ENCODE measurements around the gene UPK3A. TPM values are rescaled to one million over a fixed set of nuclear protein-coding genes. Genes with fewer than 3 reads are reported as not detected.
"Not testable (repeated sequence)": the region's sequence is repeated elsewhere in the genome, so short reads cannot be mapped to it uniquely, and the experiment has no call there.

Gene UPK3A
- total RNA-seq, 1 donor from 2014 or later = 0.87 TPM

GRCh38 chr22:45272498-45272897 is 12.3 kb upstream of the UPK3A start:
- no peaks in the 10 kb centered on the region for H3K9me3 Mint-ChIP-seq
- no peak overlapping the region for H3K27ac Mint-ChIP-seq
- H3K4me3 Mint-ChIP-seq = no peak overlapping the region
- TF ChIP-seq CTCF (IDR thresholded peaks at IDR 0.05; ENCODE audit: unreplicated experiment) = no peak
- no peaks in the 10 kb centered on the region for H3K27me3 Mint-ChIP-seq (ENCODE audit: low read depth)
- no peak for DNase-seq (ENCODE audit: low spot score in 2 of 2, unreplicated experiment in 2 of 2)
- peaks cover 24% of the 10 kb centered on the region for H3K4me1 Mint-ChIP-seq
- no peaks in the 10 kb centered on the region for H3K36me3 Mint-ChIP-seq

GRCh38 chr22:45273452-45274075 is 11.2 kb upstream of the UPK3A start:
- no peaks in the 10 kb centered on the region for H3K9me3 Mint-ChIP-seq
- TF ChIP-seq CTCF (IDR thresholded peaks at IDR 0.05; ENCODE audit: unreplicated experiment) = no peak
- H3K4me3 Mint-ChIP-seq = no peak overlapping the region
- H3K27ac Mint-ChIP-seq = no peak overlapping the region
- H3K36me3 Mint-ChIP-seq = no peaks in the 10 kb centered on the region
- no peaks in the 10 kb centered on the region for H3K27me3 Mint-ChIP-seq (ENCODE audit: low read depth)
- DNase-seq (ENCODE audit: low spot score in 2 of 2, unreplicated experiment in 2 of 2) = no peak
- peaks cover 24% of the 10 kb centered on the region for H3K4me1 Mint-ChIP-seq

GRCh38 chr22:45276507-45277105 is 8.1 kb upstream of the UPK3A start:
- H3K9me3 Mint-ChIP-seq = no peaks in the 10 kb centered on the region
- no peaks in the 10 kb centered on the region for H3K36me3 Mint-ChIP-seq
- H3K4me3 Mint-ChIP-seq = no peak overlapping the region
- peaks cover 17% of the 10 kb centered on the region for H3K4me1 Mint-ChIP-seq
- H3K27ac Mint-ChIP-seq = no peak overlapping the region
- DNase-seq (ENCODE audit: low spot score in 2 of 2, unreplicated experiment in 2 of 2) = no peak
- TF ChIP-seq CTCF (IDR thresholded peaks at IDR 0.05; ENCODE audit: unreplicated experiment) = no peak
- H3K27me3 Mint-ChIP-seq (ENCODE audit: low read depth) = peaks cover 2% of the 10 kb centered on the region

- H3K9me3 Mint-ChIP-seq; H3K27ac Mint-ChIP-seq; H3K4me3 Mint-ChIP-seq; H3K36me3 Mint-ChIP-seq; DNase-seq (ENCODE audit: low spot score in 2 of 2, unreplicated experiment in 2 of 2): not testable (repeated sequence)
- H3K4me1 Mint-ChIP-seq = peaks cover 15% of the 10 kb centered on the region
- H3K27me3 Mint-ChIP-seq (ENCODE audit: low read depth) = peaks cover 11% of the 10 kb centered on the region
Observed at GRCh38 chr22:45277720-45278119, 7.0 kb upstream of the UPK3A start.

- Mint-ChIP-seq H3K27ac (no peak overlapping the region), H3K9me3 (no peaks in the 10 kb centered on the region), H3K4me1 (peaks cover 15% of the 10 kb centered on the region), H3K4me3 (no peak overlapping the region), H3K36me3 (no peaks in the 10 kb centered on the region), H3K27me3 (ENCODE audit: low read depth) (peaks cover 12% of the 10 kb centered on the region)
- TF ChIP-seq CTCF (IDR thresholded peaks at IDR 0.05; ENCODE audit: unreplicated experiment) = no peak
- no peak for DNase-seq (ENCODE audit: low spot score in 2 of 2, unreplicated experiment in 2 of 2)
Observed at GRCh38 chr22:45278125-45278524, 6.6 kb upstream of the UPK3A start.

GRCh38 chr22:45280587-45280980 is 4.2 kb upstream of the UPK3A start:
- no peak for TF ChIP-seq CTCF (IDR thresholded peaks at IDR 0.05; ENCODE audit: unreplicated experiment)
- no peaks in the 10 kb centered on the region for H3K36me3 Mint-ChIP-seq
- H3K4me1 Mint-ChIP-seq = peaks cover 10% of the 10 kb centered on the region
- H3K4me3 Mint-ChIP-seq = no peak overlapping the region
- no peak overlapping the region for H3K27ac Mint-ChIP-seq
- H3K9me3 Mint-ChIP-seq = no peaks in the 10 kb centered on the region
- no peak for DNase-seq (ENCODE audit: low spot score in 2 of 2, unreplicated experiment in 2 of 2)
- H3K27me3 Mint-ChIP-seq (ENCODE audit: low read depth) = peaks cover 31% of the 10 kb centered on the region

Data from mesothelial cell of epicardium (in vitro differentiated cells).